GM23338 (cell line): Measurements from ENCODE around the gene ACSL4. TPM values are rescaled to one million over a fixed set of nuclear protein-coding genes. Genes with fewer than 3 reads are reported as not detected.

ENCODE experiments used
- ATAC-seq: fragments of 200-7000 bp; cut with Tn5 transposase; 3 replicates; pipeline ENCODE4 v1.9.1; 2020
- DNase-seq: peaks from one replicate; pipeline ENCODE4 v3.0.0-alpha.2; 2015; ENCODE audit warnings: low spot score
- H2AFZ ChIP-seq: fragments of 200-600 bp; sonication (generic); 2 replicates; pipeline ENCODE4 v1.8.0; 2016; ENCODE audit warnings: antibody characterized with exemption, mild to moderate bottlenecking, moderate library complexity
- H3F3A ChIP-seq: fragments of 200-600 bp; sonication (generic); replicated peaks from 2 replicates; pipeline ENCODE4 v1.8.0; 2017; ENCODE audit warnings: antibody characterized with exemption, mixed run types, low read depth
- H3K27ac ChIP-seq: fragments of 200-600 bp; sonication (generic); 2 replicates; pipeline ENCODE4 v1.6.1; 2016; ENCODE audit warnings: low read depth
- H3K27me3 ChIP-seq: fragments of 200-600 bp; sonication (generic); 2 replicates; pipeline ENCODE4 v1.8.0; 2016; ENCODE audit warnings: mild to moderate bottlenecking, mixed run types, moderate library complexity; ENCODE audit not compliant: insufficient read depth
- H3K36me3 ChIP-seq: fragments of 200-600 bp; sonication (generic); 2 replicates; pipeline ENCODE4 v1.8.0; 2016; ENCODE audit warnings: mild to moderate bottlenecking; ENCODE audit not compliant: insufficient read depth
- H3K4me1 ChIP-seq: fragments of 200-600 bp; sonication (generic); 2 replicates; pipeline ENCODE4 v1.8.0; 2016; ENCODE audit warnings: mild to moderate bottlenecking, moderate library complexity; ENCODE audit not compliant: insufficient read depth
- H3K4me2 ChIP-seq: fragments of 200-600 bp; sonication (generic); 2 replicates; pipeline ENCODE4 v1.7.1; 2017; ENCODE audit warnings: mixed run types
- H3K4me3 ChIP-seq: fragments of 200-600 bp; sonication (generic); 2 replicates; pipeline ENCODE4 v1.6.1; 2016; ENCODE audit warnings: mixed run types
- H3K79me2 ChIP-seq: fragments of 200-600 bp; sonication (generic); replicated peaks from 2 replicates; pipeline ENCODE4 v1.8.0; 2017; ENCODE audit warnings: mild to moderate bottlenecking; ENCODE audit not compliant: insufficient read depth
- H3K9me2 ChIP-seq: fragments of 200-600 bp; sonication (generic); 2 replicates; pipeline ENCODE4 v1.8.0; 2017; ENCODE audit not compliant: insufficient read depth
- H4K20me1 ChIP-seq: fragments of 200-600 bp; sonication (generic); replicated peaks from 2 replicates; pipeline ENCODE4 v1.8.0; 2017; ENCODE audit warnings: mild to moderate bottlenecking; ENCODE audit not compliant: insufficient read depth
- H3K27ac Mint-ChIP-seq: 2 replicates; pipeline ENCODE4 v1.8.0; 2020; ENCODE audit warnings: inconsistent platforms, mild to moderate bottlenecking, moderate library complexity, mixed read lengths
- H3K27me3 Mint-ChIP-seq: 3 replicates; pipeline ENCODE4 v1.8.0; 2022; ENCODE audit warnings: low read depth, mild to moderate bottlenecking, moderate library complexity, mixed read lengths, inconsistent platforms; ENCODE audit not compliant: insufficient read depth, poor library complexity
- H3K36me3 Mint-ChIP-seq: 3 replicates; pipeline ENCODE4 v1.8.0; 2021; ENCODE audit warnings: low read depth, mild to moderate bottlenecking, inconsistent platforms, moderate library complexity, mixed read lengths
- H3K4me1 Mint-ChIP-seq: 3 replicates; pipeline ENCODE4 v1.8.0; 2020; ENCODE audit warnings: mild to moderate bottlenecking, inconsistent platforms, mixed read lengths
- H3K4me3 Mint-ChIP-seq: 3 replicates; pipeline ENCODE4 v1.8.0; 2021; ENCODE audit warnings: moderate library complexity, mild to moderate bottlenecking, inconsistent platforms, mixed read lengths
- H3K9me3 Mint-ChIP-seq: 3 replicates; pipeline ENCODE4 v1.8.0; 2020; ENCODE audit warnings: moderate library complexity, mild to moderate bottlenecking, inconsistent platforms, mixed read lengths
- CREB1 ChIP-seq: fragments of 250-450 bp; sonication (Bioruptor Pico); IDR thresholded peaks from 2 replicates; pipeline ENCODE4 v1.5.0; 2020; ENCODE audit warnings: low read depth, mild to moderate bottlenecking, moderate library complexity
- ETS1 ChIP-seq: IDR thresholded peaks from 2 replicates; pipeline ENCODE4 v1.6.1; 2016; ENCODE audit warnings: antibody characterized with exemption
- EZH2 ChIP-seq: fragments of 200-600 bp; sonication (generic); IDR thresholded peaks from one replicate; pipeline ENCODE4 v1.8.0; 2017; ENCODE audit warnings: antibody characterized with exemption, mild to moderate bottlenecking, low read depth; ENCODE audit not compliant: unreplicated experiment
- EZH2phosphoT487 ChIP-seq: fragments of 200-600 bp; sonication (generic); IDR thresholded peaks from one replicate; pipeline ENCODE4 v1.8.1; 2018; ENCODE audit warnings: antibody characterized with exemption; ENCODE audit not compliant: unreplicated experiment
- NANOG ChIP-seq: IDR thresholded peaks from 2 replicates; pipeline ENCODE4 v1.6.1; 2016; ENCODE audit warnings: antibody characterized with exemption, borderline replicate concordance
- POLR2AphosphoS5 ChIP-seq: IDR thresholded peaks from 2 replicates; pipeline ENCODE4 v1.6.1; 2016; ENCODE audit warnings: antibody characterized with exemption, low read depth
- STAT1 ChIP-seq: IDR thresholded peaks from one replicate; pipeline ENCODE4 v1.6.1; 2016; ENCODE audit warnings: antibody characterized with exemption; ENCODE audit not compliant: unreplicated experiment
- ZNF114 ChIP-seq: fragments of 250-450 bp; sonication (Bioruptor Pico); IDR thresholded peaks from 2 replicates; pipeline ENCODE4 v1.5.0; 2020; ENCODE audit warnings: mild to moderate bottlenecking, moderate library complexity
- ZNF331 ChIP-seq: fragments of 250-450 bp; sonication (Bioruptor Pico); IDR thresholded peaks from 2 replicates; pipeline ENCODE4 v1.5.0; 2020; ENCODE audit warnings: low read depth, mild to moderate bottlenecking, moderate library complexity
- polyA plus RNA-seq: library from polyadenylated mRNA; unstranded; fragments of >200 nt; fragmentation: Nextera tagmentation; extraction: Ambion mirVana; gene quantifications from 2 replicates; pipeline ENCODE4 v1.2.1, GENCODE V29; 2016
- total RNA-seq: library from RNA; depleted of rRNA; stranded (reverse); fragments of >200 nt; shearing (Covaris generic); gene quantifications from 2 replicates; pipeline ENCODE4 v1.2.3, GENCODE V29; 2014
- TF ChIP-seq, protein P1 (sequence below), 2 experiments: fragments of 200-600 bp in 1 of 2; sonication (generic) in 1 of 2; conservative IDR thresholded peaks; 2 replicates each; pipeline versions ENCODE4 v1.5.1 to v1.6.1; 2016 to 2017; ENCODE audit warnings: antibody characterized with exemption in 2 of 2, low read depth in 2 of 2, mild to moderate bottlenecking in 2 of 2, moderate library complexity in 1 of 2

ACSL4 gene
- total and polyA plus RNA-seq, 2 experiments from 2014 or later = 17.8 to 76.3 TPM

DNA sequence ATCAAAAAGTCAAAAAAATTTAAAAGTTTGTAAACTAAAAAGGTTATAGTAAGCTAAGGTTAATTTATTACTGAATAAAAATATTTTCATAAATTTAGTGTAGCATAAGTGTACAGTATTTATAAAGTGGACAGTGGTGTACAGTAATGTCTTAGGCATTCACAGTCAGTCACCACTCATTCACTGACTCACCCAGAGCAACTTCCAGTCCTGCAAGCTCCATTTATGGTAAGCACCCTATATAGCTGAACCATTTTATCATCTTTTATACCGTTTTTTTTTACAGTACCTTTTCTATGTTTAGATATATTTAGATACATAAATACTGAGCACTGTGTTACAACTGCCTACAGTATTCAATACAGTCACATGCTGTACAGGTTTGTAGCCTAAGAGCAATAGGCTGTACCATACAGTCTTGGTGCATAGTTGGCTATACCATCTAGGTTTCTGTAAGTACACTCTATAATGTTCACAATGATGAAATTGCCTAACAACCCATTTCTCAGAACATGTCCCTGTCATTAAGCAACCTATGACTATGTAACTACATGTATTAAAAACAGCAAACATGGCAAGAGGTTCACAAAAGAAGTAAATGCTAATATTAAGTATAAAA is 18.6 kb downstream of the ACSL4 start (continued):
- no peak for TF ChIP-seq ETS1
- no peak for TF ChIP-seq EZH2
- TF ChIP-seq STAT1 = no peak
- no peak for TF ChIP-seq ZNF331
- TF ChIP-seq, protein P1, sequence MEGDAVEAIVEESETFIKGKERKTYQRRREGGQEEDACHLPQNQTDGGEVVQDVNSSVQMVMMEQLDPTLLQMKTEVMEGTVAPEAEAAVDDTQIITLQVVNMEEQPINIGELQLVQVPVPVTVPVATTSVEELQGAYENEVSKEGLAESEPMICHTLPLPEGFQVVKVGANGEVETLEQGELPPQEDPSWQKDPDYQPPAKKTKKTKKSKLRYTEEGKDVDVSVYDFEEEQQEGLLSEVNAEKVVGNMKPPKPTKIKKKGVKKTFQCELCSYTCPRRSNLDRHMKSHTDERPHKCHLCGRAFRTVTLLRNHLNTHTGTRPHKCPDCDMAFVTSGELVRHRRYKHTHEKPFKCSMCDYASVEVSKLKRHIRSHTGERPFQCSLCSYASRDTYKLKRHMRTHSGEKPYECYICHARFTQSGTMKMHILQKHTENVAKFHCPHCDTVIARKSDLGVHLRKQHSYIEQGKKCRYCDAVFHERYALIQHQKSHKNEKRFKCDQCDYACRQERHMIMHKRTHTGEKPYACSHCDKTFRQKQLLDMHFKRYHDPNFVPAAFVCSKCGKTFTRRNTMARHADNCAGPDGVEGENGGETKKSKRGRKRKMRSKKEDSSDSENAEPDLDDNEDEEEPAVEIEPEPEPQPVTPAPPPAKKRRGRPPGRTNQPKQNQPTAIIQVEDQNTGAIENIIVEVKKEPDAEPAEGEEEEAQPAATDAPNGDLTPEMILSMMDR (conservative IDR thresholded peaks at IDR 0.05; ENCODE audit: low read depth in 2 of 2) = no peak
- TF ChIP-seq ZNF114 (CRISPR knock-in tag) = no peak
- TF ChIP-seq NANOG = no peak

DNA sequence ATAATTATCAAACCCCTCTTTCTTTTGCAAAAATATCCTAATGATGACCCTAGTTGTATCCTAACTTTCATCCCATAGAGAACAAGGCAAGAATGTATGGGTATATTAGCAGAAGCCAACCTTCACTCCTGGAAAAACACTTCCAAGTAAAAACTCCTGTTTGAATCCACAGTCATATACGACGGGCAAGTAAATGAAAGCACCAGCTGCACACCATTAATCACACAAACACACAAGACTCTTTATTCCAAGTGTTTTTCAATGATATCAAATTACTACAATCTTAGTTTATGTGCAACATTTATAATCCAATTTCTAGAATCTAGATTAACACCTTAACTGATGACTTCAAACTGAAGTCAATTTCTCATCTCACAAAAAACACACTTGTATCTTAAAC is 22.9 kb downstream of the ACSL4 start:
- Histone ChIP-seq H3K79me2 (peaks cover 60% of the 10 kb centered on the region), H3K36me3 (no peaks in the 10 kb centered on the region), H3K9me2 (no peaks in the 10 kb centered on the region), H3K27me3 (no peaks in the 10 kb centered on the region), H2AFZ (no peak overlapping the region), H3K27ac (no peak overlapping the region), H3F3A (no peaks in the 10 kb centered on the region), H4K20me1 (no peaks in the 10 kb centered on the region), H3K4me3 (no peak overlapping the region), H3K4me1 (no peaks in the 10 kb centered on the region), H3K4me2 (no peak overlapping the region)
- no peak overlapping the region for H3K4me3 Mint-ChIP-seq
- DNase-seq = no peak
- peaks cover 4% of the 10 kb centered on the region; the same call in 2 of the 3 replicates for H3K4me1 Mint-ChIP-seq
- H3K27me3 Mint-ChIP-seq = no peaks in the 10 kb centered on the region
- H3K9me3 Mint-ChIP-seq = no peaks in the 10 kb centered on the region
- no peak for ATAC-seq
- H3K36me3 Mint-ChIP-seq = no peaks in the 10 kb centered on the region
- no peak overlapping the region for H3K27ac Mint-ChIP-seq
- TF ChIP-seq EZH2phosphoT487 (no peak), CREB1 (CRISPR knock-in tag) (no peak), EZH2 (no peak), POLR2AphosphoS5 (no peak)
- TF ChIP-seq, protein P1 (conservative IDR thresholded peaks at IDR 0.05; ENCODE audit: low read depth in 2 of 2) = no peak
